ENCODE measurements around the gene SEL1L. TPM values are rescaled to one million over a fixed set of nuclear protein-coding genes. Genes with fewer than 3 reads are reported as not detected.

Gene SEL1L
- total RNA-seq, 2 donors from 2014 or later: 54.9 to 113 TPM

Other genes starting within 250 kb of the SEL1L start
- under 1 TPM; 0.42 to 0.55 TPM for gene STON2, start 133.5 kb downstream of the SEL1L start, total RNA-seq

All from natural killer cell treated with Interleukin-12 subunit alpha and Interleukin-12 subunit beta and Interleukin-15 and Interleukin-18, amount 100 ng/mL, for 72 hours (primary cell).